GM21423 (cell line): Measurements from ENCODE around the gene YKT6.

Source experiments
- ATAC-seq: cut with Tn5 transposase; IDR thresholded peaks from one replicate; pipeline ENCODE4 v1.9.1; 2021; ENCODE audit warnings: mild to moderate bottlenecking, moderate library complexity; ENCODE audit not compliant: unreplicated experiment

YKT6 gene

GRCh38 chr7:44230286-44230685, 29.5 kb downstream of the YKT6 start:
- no peak for ATAC-seq

GRCh38 chr7:44231088-44231487, 30.3 kb downstream of the YKT6 start:
- no peak for ATAC-seq

- no peak for ATAC-seq
These were observed 31.6 kb downstream of the YKT6 start for GRCh38 chr7:44232396-44232795.

- ATAC-seq = no peak
These were observed 32.3 kb downstream of the YKT6 start for GRCh38 chr7:44232901-44233715.

- no peak for ATAC-seq
These were observed 34.3 kb downstream of the YKT6 start for GRCh38 chr7:44235066-44235465.

GRCh38 chr7:44235582-44236332, 35.0 kb downstream of the YKT6 start:
- no peak for ATAC-seq

GRCh38 chr7:44236333-44236728, 35.6 kb downstream of the YKT6 start:
- no peak for ATAC-seq

GRCh38 chr7:44237696-44238095, 36.9 kb downstream of the YKT6 start:
- no peak for ATAC-seq

- no peak for ATAC-seq
These were observed 37.4 kb downstream of the YKT6 start for GRCh38 chr7:44238116-44238695.

GRCh38 chr7:44239361-44239760, 38.6 kb downstream of the YKT6 start:
- ATAC-seq = no peak

GRCh38 chr7:44240376-44240775, 39.6 kb downstream of the YKT6 start:
- no peak for ATAC-seq

- peak; percentile 61 for ATAC-seq
These were observed 40.3 kb downstream of the YKT6 start for GRCh38 chr7:44240983-44241510.

GRCh38 chr7:44242091-44242490, 41.3 kb downstream of the YKT6 start:
- no peak for ATAC-seq

- no peak for ATAC-seq
These were observed 43.5 kb downstream of the YKT6 start for GRCh38 chr7:44244282-44244681.

GRCh38 chr7:44246396-44247113, 45.8 kb downstream of the YKT6 start:
- no peak for ATAC-seq

GRCh38 chr7:44247868-44248651, 47.3 kb downstream of the YKT6 start:
- ATAC-seq = no peak

- no peak for ATAC-seq
These were observed 49.0 kb downstream of the YKT6 start for GRCh38 chr7:44249639-44250234.

GRCh38 chr7:44251269-44251668, 50.5 kb downstream of the YKT6 start:
- no peak for ATAC-seq

- no peak for ATAC-seq
These were observed 51.1 kb downstream of the YKT6 start for GRCh38 chr7:44251881-44252280.

GRCh38 chr7:44256459-44256858, 55.7 kb downstream of the YKT6 start:
- ATAC-seq = no peak
